ENCODE measurements around the gene SHISA5. TPM values are rescaled to one million over a fixed set of nuclear protein-coding genes. Genes with fewer than 3 reads are reported as not detected.

SHISA5 gene
- total RNA-seq, 3 donors from 2014 or later (not counting 1 experiment from before 2014, with no cell fraction given) = 211 to 237 (median 218) TPM

DNA sequence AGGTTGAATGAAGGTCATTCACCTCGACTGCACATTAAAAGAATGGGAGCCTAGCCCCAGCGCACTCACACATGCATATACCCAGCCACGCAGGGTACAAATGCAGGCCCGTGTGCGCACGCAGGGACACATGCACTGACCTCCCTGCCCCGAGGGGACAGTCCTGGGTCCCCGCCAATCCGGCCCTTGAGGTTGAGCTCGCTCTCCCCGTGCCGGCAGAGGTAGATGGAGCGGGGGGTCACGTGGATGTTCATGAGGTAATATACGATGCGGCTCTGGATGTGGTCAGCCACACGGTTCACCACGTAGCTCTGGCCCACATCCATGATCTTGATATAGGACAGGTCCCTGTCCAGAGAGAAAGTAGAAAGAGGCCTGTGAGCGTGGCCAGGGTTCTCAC, 32.1 kb upstream of the SHISA5 start:
- H3K36me3 Mint-ChIP-seq = no peaks in the 10 kb centered on the region
- Histone ChIP-seq H3K4me1 (ENCODE audit: control insufficient read depth, insufficient read depth, low read length) (no peaks in the 10 kb centered on the region), H3K27ac (ENCODE audit: low read length) (no peak overlapping the region), H3K4me3 (ENCODE audit: low read length) (no peak overlapping the region), H3K27me3 (ENCODE audit: control insufficient read depth, insufficient read depth, low read length) (no peaks in the 10 kb centered on the region), H3K36me3 (ENCODE audit: control insufficient read depth, insufficient read depth, low read length) (no peaks in the 10 kb centered on the region), H3K9me3 (ENCODE audit: control insufficient read depth, insufficient read depth, low read length) (no peaks in the 10 kb centered on the region)
- DNase-seq (no peak), ATAC-seq (peak in 1 of 3 donors; percentile 37)
- H3K4me3 Mint-ChIP-seq = no peak overlapping the region
- WGBS (ENCODE audit: insufficient coverage) = 78% methylated on average over 19 of the region's 19 CpGs
- H3K4me1 Mint-ChIP-seq = no peaks in the 10 kb centered on the region
- no peak overlapping the region for H3K27ac Mint-ChIP-seq
- no peaks in the 10 kb centered on the region for H3K9me3 Mint-ChIP-seq
- TF ChIP-seq, protein P1, sequence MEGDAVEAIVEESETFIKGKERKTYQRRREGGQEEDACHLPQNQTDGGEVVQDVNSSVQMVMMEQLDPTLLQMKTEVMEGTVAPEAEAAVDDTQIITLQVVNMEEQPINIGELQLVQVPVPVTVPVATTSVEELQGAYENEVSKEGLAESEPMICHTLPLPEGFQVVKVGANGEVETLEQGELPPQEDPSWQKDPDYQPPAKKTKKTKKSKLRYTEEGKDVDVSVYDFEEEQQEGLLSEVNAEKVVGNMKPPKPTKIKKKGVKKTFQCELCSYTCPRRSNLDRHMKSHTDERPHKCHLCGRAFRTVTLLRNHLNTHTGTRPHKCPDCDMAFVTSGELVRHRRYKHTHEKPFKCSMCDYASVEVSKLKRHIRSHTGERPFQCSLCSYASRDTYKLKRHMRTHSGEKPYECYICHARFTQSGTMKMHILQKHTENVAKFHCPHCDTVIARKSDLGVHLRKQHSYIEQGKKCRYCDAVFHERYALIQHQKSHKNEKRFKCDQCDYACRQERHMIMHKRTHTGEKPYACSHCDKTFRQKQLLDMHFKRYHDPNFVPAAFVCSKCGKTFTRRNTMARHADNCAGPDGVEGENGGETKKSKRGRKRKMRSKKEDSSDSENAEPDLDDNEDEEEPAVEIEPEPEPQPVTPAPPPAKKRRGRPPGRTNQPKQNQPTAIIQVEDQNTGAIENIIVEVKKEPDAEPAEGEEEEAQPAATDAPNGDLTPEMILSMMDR (IDR thresholded peaks at IDR 0.05) = no peak
- intact Hi-C loops (cut with micrococcal nuclease) = no loop called here
- no peaks in the 10 kb centered on the region for H3K27me3 Mint-ChIP-seq (ENCODE audit: low read depth in 2 of 2)

DNA sequence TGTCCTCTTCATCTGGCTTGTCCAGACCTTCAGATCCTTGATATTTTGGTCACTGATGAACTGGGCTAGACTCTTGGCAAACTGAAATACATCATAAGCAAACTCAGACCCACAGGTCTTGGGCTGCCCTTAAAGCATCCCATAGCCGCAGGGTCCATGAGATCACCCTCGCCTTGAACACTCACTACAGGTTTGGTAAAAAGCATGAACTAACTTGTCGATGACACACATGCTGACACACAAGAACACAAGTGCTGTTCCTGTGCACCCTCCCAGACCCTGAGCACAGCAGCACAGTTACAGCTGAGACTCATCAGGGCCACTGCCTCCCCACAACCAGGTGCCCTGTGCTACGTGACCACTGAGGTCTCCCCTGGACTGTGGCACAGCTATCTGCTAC, 31.6 kb upstream of the SHISA5 start:
- Histone ChIP-seq H3K9me3 (ENCODE audit: control insufficient read depth, insufficient read depth, low read length) (no peaks in the 10 kb centered on the region), H3K27ac (ENCODE audit: low read length) (no peak overlapping the region), H3K36me3 (ENCODE audit: control insufficient read depth, insufficient read depth, low read length) (no peaks in the 10 kb centered on the region), H3K4me1 (ENCODE audit: control insufficient read depth, insufficient read depth, low read length) (no peaks in the 10 kb centered on the region), H3K27me3 (ENCODE audit: control insufficient read depth, insufficient read depth, low read length) (no peaks in the 10 kb centered on the region), H3K4me3 (ENCODE audit: low read length) (no peak overlapping the region)
- intact Hi-C loops (cut with micrococcal nuclease) = no loop called here
- 90% methylated on average over 4 of the region's 4 CpGs for WGBS (ENCODE audit: insufficient coverage)
- ATAC-seq = peak in 1 of 3 donors; percentile 32
- DNase-seq = no peak
- no peak overlapping the region for H3K27ac Mint-ChIP-seq
- H3K4me3 Mint-ChIP-seq = no peak overlapping the region
- TF ChIP-seq, protein P1 (IDR thresholded peaks at IDR 0.05) = no peak
- no peaks in the 10 kb centered on the region for H3K36me3 Mint-ChIP-seq
- no peaks in the 10 kb centered on the region for H3K9me3 Mint-ChIP-seq
- no peaks in the 10 kb centered on the region for H3K27me3 Mint-ChIP-seq (ENCODE audit: low read depth in 2 of 2)
- no peaks in the 10 kb centered on the region for H3K4me1 Mint-ChIP-seq

DNA sequence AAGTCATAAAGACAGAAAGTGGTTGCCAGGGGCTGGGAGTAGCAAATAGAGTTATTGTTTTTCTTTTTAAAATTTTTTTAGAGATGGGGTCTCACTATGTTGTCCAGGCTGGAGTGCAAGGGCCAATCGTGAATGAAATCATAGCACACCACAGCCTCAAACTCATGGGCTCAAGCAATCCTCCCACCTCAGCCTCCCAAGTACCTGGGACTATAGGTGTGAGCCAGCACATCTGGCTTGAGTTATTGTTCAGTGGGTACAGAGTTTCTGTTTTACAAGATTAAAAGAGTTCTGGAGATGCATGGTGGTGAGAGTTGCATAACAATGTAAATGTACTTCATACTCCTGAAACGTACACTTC, 29.0 kb upstream of the SHISA5 start:
- intact Hi-C loops (cut with micrococcal nuclease) = no loop called here
- no peak overlapping the region for H3K27ac Mint-ChIP-seq
- H3K36me3 ChIP-seq (ENCODE audit: control insufficient read depth, insufficient read depth, low read length) = no peaks in the 10 kb centered on the region

More for the DNA sequence above, 29.0 kb upstream of the SHISA5 start:
- Histone ChIP-seq H3K4me1 (ENCODE audit: control insufficient read depth, insufficient read depth, low read length) (no peaks in the 10 kb centered on the region), H3K9me3 (ENCODE audit: control insufficient read depth, insufficient read depth, low read length) (no peaks in the 10 kb centered on the region), H3K4me3 (ENCODE audit: low read length) (no peak overlapping the region), H3K27me3 (ENCODE audit: control insufficient read depth, insufficient read depth, low read length) (no peaks in the 10 kb centered on the region), H3K27ac (ENCODE audit: low read length) (no peak overlapping the region)
- no peak for ATAC-seq
- no peaks in the 10 kb centered on the region for H3K4me1 Mint-ChIP-seq
- H3K27me3 Mint-ChIP-seq (ENCODE audit: low read depth in 2 of 2) = no peaks in the 10 kb centered on the region
- H3K9me3 Mint-ChIP-seq = no peaks in the 10 kb centered on the region
- WGBS (ENCODE audit: insufficient coverage) = no CpG with 5 or more reads among the region's 2 CpGs
- no peak overlapping the region for H3K4me3 Mint-ChIP-seq
- no peaks in the 10 kb centered on the region for H3K36me3 Mint-ChIP-seq
- no peak for DNase-seq
- TF ChIP-seq, protein P1 (IDR thresholded peaks at IDR 0.05) = no peak
